Activated CD8-positive, alpha-beta memory T cell treated with anti-CD3 and anti-CD28 coated beads for 36 hours (primary cell): ENCODE data around the gene NDUFA9. TPM values are rescaled to one million over a fixed set of nuclear protein-coding genes. Genes with fewer than 3 reads are reported as not detected.

Experiments
- CTCF ChIA-PET: fragments of 350-600 bp; sonication (Branson Sonifier 250); formaldehyde crosslinking; loops from one replicate; lab custom pipeline; 2021; ENCODE audit warnings: antibody characterized with exemption; lab: Charles Lee
- POLR2A ChIA-PET: fragments of 350-600 bp; sonication (Branson Sonifier 250); formaldehyde crosslinking; loops from one replicate; lab custom pipeline; 2021; ENCODE audit warnings: antibody characterized with exemption; lab: Charles Lee
- total RNA-seq, 2 experiments: library from RNA; stranded (reverse); gene quantifications; one replicate each; pipeline ENCODE4 v1.2.3, GENCODE V29; 2021

NDUFA9 gene
- total RNA-seq = 100 to 1,000 TPM; 147 to 152 TPM

DNA sequence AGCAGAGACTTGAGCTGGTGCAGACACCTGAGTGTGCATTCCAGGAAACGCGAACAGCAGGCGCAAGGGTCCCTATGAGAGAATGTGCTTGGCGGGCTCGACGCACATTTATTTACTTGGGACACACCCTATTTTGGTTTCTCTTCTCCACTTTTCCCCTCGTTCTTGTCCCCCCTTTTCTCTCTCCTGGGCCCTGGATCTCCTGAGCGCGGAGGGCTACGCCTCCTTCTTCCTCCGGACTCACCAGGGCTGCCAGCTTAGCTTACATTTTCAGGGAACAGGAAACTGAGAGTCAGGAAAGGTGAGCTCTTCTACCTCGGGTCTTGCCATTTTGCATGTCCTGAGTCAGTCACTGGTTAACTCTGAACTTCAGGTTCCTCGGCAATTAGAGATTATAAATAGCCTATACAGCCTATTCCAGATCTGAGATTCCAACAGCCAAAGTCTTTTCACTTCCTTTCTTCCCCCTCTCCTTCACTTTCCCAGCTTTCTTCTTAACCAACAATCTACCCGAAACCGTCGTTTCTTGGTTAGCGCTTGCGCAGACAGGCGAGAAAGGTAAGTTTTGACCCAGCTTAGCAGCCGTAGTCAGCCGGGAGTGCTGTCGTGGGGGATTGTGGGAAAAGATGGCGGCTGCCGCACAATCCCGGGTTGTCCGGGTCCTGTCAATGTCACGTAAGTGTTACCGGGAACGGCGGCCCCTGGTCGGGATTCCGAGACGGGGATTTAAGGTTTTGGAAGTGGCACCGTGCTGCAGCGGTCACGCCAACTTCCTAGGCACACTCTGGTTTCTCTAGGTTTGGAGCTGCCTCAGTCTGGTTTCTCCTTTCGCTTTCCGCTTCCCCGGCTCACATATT, at the start of gene NDUFA9, which contains the start of gene AKAP3:
Gene NDUFA9 (plus strand): TSS at position 614 of the 857 bp plus-strand sequence. CDS start 13 bp downstream, at position 627.
Gene AKAP3 (minus strand): TSS at position 551 of the 857 bp plus-strand sequence. CDS start 10,855 bp downstream, outside the sequence.
- POLR2A ChIA-PET = interaction anchor here (0.6 kb wide), 1 partner anchor 279 kb away, joined by 7 read pairs; no protein-coding TSS in a partner anchor
- CTCF ChIA-PET = interaction anchor here (1.2 kb wide), 1 partner anchor 44 kb away, joined by 7 read pairs; no protein-coding TSS in a partner anchor

DNA sequence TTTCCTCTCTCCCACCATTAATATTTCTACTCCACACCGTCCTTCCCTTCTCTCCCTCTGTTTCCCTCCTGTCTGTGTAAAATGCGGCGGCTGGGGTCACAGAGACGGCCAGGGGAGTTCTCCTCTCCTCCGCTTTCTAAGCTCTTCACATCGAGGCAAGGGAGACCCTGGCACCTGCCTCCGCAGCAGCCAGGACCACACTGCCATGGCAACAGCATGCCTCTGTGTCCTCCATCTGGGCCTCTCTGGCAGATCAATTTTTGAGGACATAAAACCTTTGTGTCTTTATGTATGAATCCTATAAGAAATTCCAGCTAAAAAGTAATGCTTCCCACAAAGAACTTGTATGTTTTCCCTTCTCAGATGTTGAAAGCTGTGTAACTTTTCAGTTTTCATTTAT, 45.5 kb upstream of the NDUFA9 start:
- ChIA-PET CTCF (interaction anchor here (1.4 kb wide), 1 partner anchor 23 kb away, joined by 3 read pairs; no protein-coding TSS in a partner anchor), POLR2A (no interaction called here)

DNA sequence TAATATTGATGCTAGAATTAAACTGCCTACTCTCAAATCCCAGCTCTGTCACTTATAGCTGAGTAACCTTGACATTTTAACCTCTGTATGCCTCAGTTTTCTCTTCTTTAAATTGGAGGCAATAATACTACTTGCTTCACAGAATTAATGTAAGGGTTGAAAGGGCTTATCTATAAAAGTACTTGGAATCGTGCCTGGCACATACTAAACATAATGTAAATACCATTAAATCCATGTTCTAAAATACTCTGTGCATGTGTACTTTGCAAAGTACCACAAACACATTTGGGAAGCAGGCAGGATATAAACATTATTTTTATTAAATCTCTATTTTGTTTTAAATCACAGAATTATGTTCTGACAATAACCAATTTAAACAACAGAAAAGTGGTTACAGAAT, 45.0 kb upstream of the NDUFA9 start:
- CTCF ChIA-PET = interaction anchor here (0.6 to 1.7 kb wide), 5 partner anchors 9 to 280 kb away, joined by 3 to 7 read pairs (median 3); partner anchors contain the start of genes AKAP3 and NDUFA9
- POLR2A ChIA-PET = no interaction called here

DNA sequence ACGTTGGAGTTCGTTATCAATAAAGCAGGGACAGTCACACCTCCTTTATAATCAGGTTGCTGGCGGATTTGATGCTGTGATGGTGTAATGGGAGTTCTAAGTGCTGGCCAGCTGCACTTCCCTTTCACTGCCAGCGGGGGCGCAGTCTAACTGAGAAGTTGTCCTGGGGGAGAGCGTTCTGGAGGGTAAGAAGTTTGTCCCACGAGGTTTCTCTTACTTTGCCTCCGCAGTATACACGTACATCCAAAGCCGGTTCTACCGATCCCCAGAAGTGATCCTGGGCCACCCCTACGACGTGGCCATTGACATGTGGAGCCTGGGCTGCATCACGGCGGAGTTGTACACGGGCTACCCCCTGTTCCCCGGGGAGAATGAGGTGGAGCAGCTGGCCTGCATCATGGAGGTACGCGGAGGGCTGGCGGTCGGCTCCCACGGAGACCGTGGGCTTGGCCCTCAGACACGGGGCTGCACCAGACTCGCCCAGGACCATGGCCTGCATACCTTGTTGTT, 44.2 kb upstream of the NDUFA9 start:
- POLR2A ChIA-PET = interaction anchor here (0.7 kb wide), 1 partner anchor 63 kb away, joined by 17 read pairs; no protein-coding TSS in a partner anchor
- CTCF ChIA-PET = interaction anchor here (0.6 to 1.7 kb wide), 6 partner anchors 10 to 280 kb away, joined by 3 to 7 read pairs (median 3); partner anchors contain the start of genes AKAP3 and NDUFA9

GRCh38 chr12:4607056-4607455, 41.9 kb upstream of the NDUFA9 start:
- CTCF ChIA-PET = no interaction called here
- POLR2A ChIA-PET = no interaction called here

DNA sequence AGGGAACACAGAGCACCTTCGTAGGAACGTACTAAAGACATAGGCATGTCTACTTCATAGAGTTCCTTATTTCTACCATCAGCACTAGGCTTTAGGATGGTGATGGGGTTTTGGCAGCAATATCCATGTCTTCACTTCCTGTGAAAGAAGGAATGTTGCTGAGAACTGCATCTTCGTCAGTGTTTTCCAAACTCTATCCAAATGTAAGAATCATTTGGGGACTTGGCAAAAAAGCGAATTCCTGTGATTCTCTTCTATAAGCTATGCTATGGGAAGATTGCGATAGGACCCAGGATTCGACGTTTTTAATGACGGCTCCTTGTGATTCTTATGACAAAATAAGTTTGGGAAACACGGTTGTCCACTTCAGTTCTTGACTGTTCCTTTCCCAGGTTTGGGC, 39.8 kb upstream of the NDUFA9 start:
- CTCF ChIA-PET = no interaction called here
- POLR2A ChIA-PET = no interaction called here

- CTCF ChIA-PET = interaction anchor here (0.8 to 1.1 kb wide), 2 partner anchors 22 to 148 kb away, joined by 3 read pairs; no protein-coding TSS in a partner anchor
- POLR2A ChIA-PET = no interaction called here
Observed at GRCh38 chr12:4610481-4610880, 38.4 kb upstream of the NDUFA9 start.

- POLR2A ChIA-PET = no interaction called here
- CTCF ChIA-PET = no interaction called here
Observed at GRCh38 chr12:4615667-4616066, 33.2 kb upstream of the NDUFA9 start.

DNA sequence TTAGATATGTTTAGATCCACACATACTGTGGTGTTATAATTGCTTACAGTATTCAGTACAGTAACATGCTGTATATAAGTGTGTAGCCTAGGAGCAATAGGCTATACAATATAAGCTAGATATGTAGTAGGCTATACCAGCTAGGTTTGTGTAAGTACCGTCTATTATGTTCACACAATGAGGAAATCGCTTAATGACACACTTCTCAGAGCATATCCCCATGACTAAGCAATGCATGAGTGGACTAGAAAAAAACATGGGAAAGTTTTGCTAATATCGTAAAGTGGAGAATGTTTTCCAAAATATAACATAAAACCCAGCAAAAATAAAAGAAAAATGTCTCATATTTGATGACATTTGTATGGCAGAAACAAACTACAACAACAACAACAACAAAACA, 27.4 kb upstream of the NDUFA9 start:
- POLR2A ChIA-PET = no interaction called here

GRCh38 chr12:4626543-4626942, 22.4 kb upstream of the NDUFA9 start:
- ChIA-PET POLR2A (no interaction called here), CTCF (interaction anchor here (1.4 kb wide), 1 partner anchor 23 kb away, joined by 3 read pairs; no protein-coding TSS in a partner anchor)

More for the DNA sequence above, 27.4 kb upstream of the NDUFA9 start:
- CTCF ChIA-PET = no interaction called here

- ChIA-PET POLR2A (no interaction called here), CTCF (no interaction called here)
Observed at GRCh38 chr12:4628406-4628805, 20.5 kb upstream of the NDUFA9 start.

- ChIA-PET POLR2A (no interaction called here), CTCF (interaction anchor here (1.2 kb wide), 1 partner anchor 22 kb away, joined by 3 read pairs; no protein-coding TSS in a partner anchor)
Observed at GRCh38 chr12:4630262-4630661, 18.7 kb upstream of the NDUFA9 start.

- ChIA-PET CTCF (no interaction called here), POLR2A (no interaction called here)
Observed at GRCh38 chr12:4643747-4644146, 5.2 kb upstream of the NDUFA9 start.

DNA sequence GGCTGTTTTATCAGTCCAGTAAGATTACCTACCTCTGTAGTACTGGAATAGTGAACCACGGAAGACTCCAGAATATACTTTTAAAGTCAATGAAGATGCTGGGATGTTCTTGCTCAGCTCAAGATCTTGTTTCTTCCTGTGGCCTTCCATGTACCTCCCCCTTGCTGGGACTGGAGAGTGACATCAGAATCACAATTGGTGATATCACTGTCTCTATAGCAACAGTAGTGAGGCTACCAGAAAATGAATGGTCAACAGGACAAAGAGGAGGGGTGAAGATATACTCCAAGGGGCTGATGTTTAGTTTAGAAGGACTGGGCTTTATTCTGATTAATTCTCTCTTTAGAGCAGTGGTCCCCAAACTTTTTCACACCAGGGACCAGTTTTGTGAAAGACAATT, 3.9 kb upstream of the NDUFA9 start:
- ChIA-PET POLR2A (no interaction called here), CTCF (no interaction called here)

- ChIA-PET POLR2A (no interaction called here), CTCF (interaction anchor here (1.2 kb wide), 1 partner anchor 43 kb away, joined by 7 read pairs; no protein-coding TSS in a partner anchor)
Observed at GRCh38 chr12:4648104-4648500, 812 bp upstream of the NDUFA9 start.

GRCh38 chr12:4649358-4649661, 396 bp downstream of the NDUFA9 start:
- ChIA-PET POLR2A (no interaction called here), CTCF (interaction anchor here (1.1 to 1.2 kb wide), 2 partner anchors 44 kb away, joined by 3 to 7 read pairs; no protein-coding TSS in a partner anchor)

- ChIA-PET POLR2A (no interaction called here), CTCF (no interaction called here)
Observed at GRCh38 chr12:4653257-4653656, 4.3 kb downstream of the NDUFA9 start.

GRCh38 chr12:4653691-4654090, 4.8 kb downstream of the NDUFA9 start:
- ChIA-PET POLR2A (no interaction called here), CTCF (no interaction called here)

DNA sequence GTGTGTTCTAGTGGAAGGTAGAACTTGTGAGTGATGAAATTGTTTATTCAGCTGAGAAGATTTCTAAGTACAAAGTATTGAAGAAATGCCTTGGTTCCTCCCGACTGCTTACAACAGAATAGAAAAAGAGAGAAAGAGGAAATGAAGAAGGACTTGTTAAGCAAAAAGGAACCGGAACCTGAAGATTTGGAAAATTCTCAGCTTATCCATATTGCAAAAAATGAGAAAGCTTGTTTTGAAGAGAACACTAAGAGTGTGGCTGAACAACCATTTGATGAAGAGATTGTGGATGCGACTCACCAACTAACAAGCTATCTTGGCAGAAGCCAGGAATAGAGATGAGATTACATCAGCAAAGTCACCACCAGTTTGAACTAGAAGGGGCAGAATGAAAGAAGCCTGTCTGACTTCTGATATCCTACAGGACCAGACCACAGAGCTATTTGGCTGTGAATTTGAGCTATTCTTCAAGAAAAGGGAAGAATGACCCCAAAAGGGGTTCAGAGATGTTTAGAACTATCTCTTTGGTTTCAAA, 15.1 kb downstream of the NDUFA9 start:
- POLR2A ChIA-PET = no interaction called here
- CTCF ChIA-PET = no interaction called here

- ChIA-PET CTCF (no interaction called here), POLR2A (no interaction called here)
Observed at GRCh38 chr12:4665236-4665635, 16.3 kb downstream of the NDUFA9 start.
